SH-SY5Y (cell line): Measurements from ENCODE around the gene MIGA2.

ENCODE experiments used
- GATA2 ChIP-seq: IDR thresholded peaks from 2 replicates; pipeline ENCODE4 v1.6.1; 2011; ENCODE audit warnings: mild to moderate bottlenecking, low read depth, low read length
- GATA3 ChIP-seq: IDR thresholded peaks from 2 replicates; pipeline ENCODE4 v1.6.1; 2011; ENCODE audit warnings: low read depth, mild to moderate bottlenecking, low read length, moderate library complexity

DNA sequence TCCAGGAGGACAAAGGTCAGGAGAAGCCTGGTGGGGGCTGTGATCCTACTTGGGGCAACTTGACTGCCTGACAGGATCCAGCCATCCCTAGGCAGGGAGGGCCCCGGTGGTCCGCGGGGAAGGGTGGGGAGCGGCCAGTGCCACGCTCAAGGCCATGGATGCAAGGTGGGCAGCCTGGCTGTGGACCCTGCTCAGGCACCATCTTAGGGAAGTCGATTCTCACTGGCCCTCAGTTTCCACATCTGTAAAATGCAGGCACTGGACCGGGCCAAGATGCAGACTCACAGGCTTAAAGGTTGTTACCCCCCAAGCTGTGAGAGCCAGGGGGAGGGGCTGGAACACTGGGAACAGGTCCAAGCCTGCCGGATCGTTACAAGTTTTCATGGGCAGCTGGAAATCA is 35.7 kb downstream of the MIGA2 start:
- TF ChIP-seq GATA2 (no peak), GATA3 (no peak)
